NCI-H1436 (cell line): ENCODE data around the gene DEGS1.
"Not testable (repeated sequence)": the region's sequence is repeated elsewhere in the genome, so short reads cannot be mapped to it uniquely, and the experiment has no call there.

ENCODE experiments used
- DNase-seq: peaks from one replicate; lab custom pipeline; 2025; lab: John Stamatoyannopoulos, UW

DEGS1 gene

GRCh38 chr1:224181453-224181810 lies 1.6 kb upstream of the DEGS1 start:
- no peak for DNase-seq

GRCh38 chr1:224182057-224182865 lies 779 bp upstream of the DEGS1 start:
- DNase-seq: no peak

GRCh38 chr1:224183591-224184312 lies 712 bp downstream of the DEGS1 start:
- peak; percentile 43 for DNase-seq

GRCh38 chr1:224185208-224185607 lies 2.2 kb downstream of the DEGS1 start:
- no peak for DNase-seq

GRCh38 chr1:224188286-224188685 lies 5.2 kb downstream of the DEGS1 start:
- no peak for DNase-seq

- no peak for DNase-seq
Measured at GRCh38 chr1:224189561-224189960, 6.5 kb downstream of the DEGS1 start.

GRCh38 chr1:224192082-224192788 lies 9.2 kb downstream of the DEGS1 start:
- DNase-seq: no peak

GRCh38 chr1:224193319-224193966 lies 10.4 kb downstream of the DEGS1 start:
- no peak for DNase-seq

GRCh38 chr1:224196813-224197600 lies 14.0 kb downstream of the DEGS1 start:
- no peak for DNase-seq

- no peak for DNase-seq
Measured at GRCh38 chr1:224198572-224198971, 15.5 kb downstream of the DEGS1 start.

GRCh38 chr1:224199679-224200078 lies 16.6 kb downstream of the DEGS1 start:
- DNase-seq: no peak

- DNase-seq: no peak
Measured at GRCh38 chr1:224201383-224201782, 18.3 kb downstream of the DEGS1 start.

- no peak for DNase-seq
Measured at GRCh38 chr1:224201853-224202252, 18.8 kb downstream of the DEGS1 start.

GRCh38 chr1:224203243-224204016 lies 20.4 kb downstream of the DEGS1 start:
- no peak for DNase-seq

GRCh38 chr1:224205438-224205840 lies 22.4 kb downstream of the DEGS1 start:
- peak; percentile 12 for DNase-seq

GRCh38 chr1:224205931-224206538 lies 23.0 kb downstream of the DEGS1 start:
- not testable (repeated sequence) for DNase-seq

GRCh38 chr1:224211206-224211962 lies 28.3 kb downstream of the DEGS1 start:
- DNase-seq: peak; percentile 73

- no peak for DNase-seq
Measured at GRCh38 chr1:224212618-224213061, 29.6 kb downstream of the DEGS1 start.

- no peak for DNase-seq
Measured at GRCh38 chr1:224213438-224214119, 30.5 kb downstream of the DEGS1 start.
